Measurements from ENCODE around the gene ZNF654.

DNA sequence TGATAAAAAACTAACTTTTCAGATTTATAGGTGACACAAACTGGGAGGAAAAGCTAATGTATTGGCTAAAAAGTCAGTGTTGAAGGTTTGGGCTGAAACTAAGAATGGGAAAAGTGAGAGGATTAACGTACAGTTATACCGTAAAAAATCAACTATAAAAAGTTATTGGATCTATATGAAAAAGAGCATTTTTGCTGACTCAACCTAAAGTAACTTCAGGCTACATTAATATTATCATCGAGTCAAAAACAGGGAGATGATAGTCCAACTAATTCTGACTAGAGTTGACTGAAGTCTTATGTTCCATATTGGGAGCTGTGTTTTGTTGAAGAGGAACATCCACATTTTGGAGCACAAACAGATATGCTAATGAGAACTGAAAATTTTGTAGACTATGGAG, 19.9 kb downstream of the ZNF654 start:
- TF ChIP-seq SUZ12 (IDR thresholded peaks at IDR 0.05) (no peak), SP1 (IDR thresholded peaks at IDR 0.05) (no peak), BHLHE40 (IDR thresholded peaks at IDR 0.05; ENCODE audit: borderline replicate concordance) (no peak), TARDBP (IDR thresholded peaks at IDR 0.05) (no peak), NFRKB (IDR thresholded peaks at IDR 0.05) (no peak), CTBP1 (IDR thresholded peaks at IDR 0.05; ENCODE audit: borderline replicate concordance) (no peak), ZNF384 (IDR thresholded peaks at IDR 0.05) (no peak), ARNT (IDR thresholded peaks at IDR 0.05) (no peak), FOXM1 (IDR thresholded peaks at IDR 0.05; ENCODE audit: borderline replicate concordance) (no peak), FOXK2 (IDR thresholded peaks at IDR 0.05) (no peak), ELF4 (IDR thresholded peaks at IDR 0.05) (no peak), L3MBTL2 (conservative IDR thresholded peaks at IDR 0.05) (no peak)
- TF ChIP-seq, protein P1, sequence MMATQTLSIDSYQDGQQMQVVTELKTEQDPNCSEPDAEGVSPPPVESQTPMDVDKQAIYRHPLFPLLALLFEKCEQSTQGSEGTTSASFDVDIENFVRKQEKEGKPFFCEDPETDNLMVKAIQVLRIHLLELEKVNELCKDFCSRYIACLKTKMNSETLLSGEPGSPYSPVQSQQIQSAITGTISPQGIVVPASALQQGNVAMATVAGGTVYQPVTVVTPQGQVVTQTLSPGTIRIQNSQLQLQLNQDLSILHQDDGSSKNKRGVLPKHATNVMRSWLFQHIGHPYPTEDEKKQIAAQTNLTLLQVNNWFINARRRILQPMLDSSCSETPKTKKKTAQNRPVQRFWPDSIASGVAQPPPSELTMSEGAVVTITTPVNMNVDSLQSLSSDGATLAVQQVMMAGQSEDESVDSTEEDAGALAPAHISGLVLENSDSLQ (IDR thresholded peaks at IDR 0.05) = no peak
